SHP77 treated with DMSO at 0.1 percent for 48 hours (cell line): ENCODE results near the gene MCF2L.

Experiments used
- DNase-seq: peaks from one replicate; lab custom pipeline; 2025; lab: John Stamatoyannopoulos, UW

The MCF2L gene

DNA sequence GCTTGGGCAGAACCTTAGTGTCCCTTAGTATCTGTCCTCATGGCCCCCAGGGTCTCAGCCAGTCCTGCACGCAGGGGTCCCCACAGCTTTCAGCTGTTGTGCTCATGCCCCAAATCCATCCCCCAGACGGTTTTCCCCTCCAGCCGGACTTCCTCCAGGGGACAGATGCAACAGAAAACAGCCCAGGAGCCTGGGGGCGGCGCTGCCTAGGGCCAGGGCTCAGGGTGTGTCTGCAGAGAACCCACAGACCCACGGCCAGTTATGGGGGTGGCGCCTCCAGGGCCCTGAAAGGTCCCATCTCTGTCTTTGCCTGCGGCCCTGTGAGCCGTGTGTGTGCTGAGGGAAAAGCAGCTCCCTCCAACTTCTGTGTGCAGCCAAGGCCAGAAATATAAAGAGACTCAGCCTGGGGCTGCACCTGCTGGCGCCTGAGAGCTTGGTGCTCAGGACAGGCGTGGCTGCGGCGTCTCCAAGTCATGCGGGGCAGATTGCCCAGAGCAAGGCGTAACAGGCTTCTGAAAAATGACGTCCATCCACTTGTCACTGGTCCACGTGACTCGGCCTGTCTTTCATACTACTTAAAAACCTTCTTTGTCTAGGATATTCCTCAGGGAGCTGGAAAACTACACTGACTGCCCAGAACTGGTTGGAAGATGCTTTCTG, 114.5 kb downstream of the MCF2L start:
- no peak for DNase-seq

DNA sequence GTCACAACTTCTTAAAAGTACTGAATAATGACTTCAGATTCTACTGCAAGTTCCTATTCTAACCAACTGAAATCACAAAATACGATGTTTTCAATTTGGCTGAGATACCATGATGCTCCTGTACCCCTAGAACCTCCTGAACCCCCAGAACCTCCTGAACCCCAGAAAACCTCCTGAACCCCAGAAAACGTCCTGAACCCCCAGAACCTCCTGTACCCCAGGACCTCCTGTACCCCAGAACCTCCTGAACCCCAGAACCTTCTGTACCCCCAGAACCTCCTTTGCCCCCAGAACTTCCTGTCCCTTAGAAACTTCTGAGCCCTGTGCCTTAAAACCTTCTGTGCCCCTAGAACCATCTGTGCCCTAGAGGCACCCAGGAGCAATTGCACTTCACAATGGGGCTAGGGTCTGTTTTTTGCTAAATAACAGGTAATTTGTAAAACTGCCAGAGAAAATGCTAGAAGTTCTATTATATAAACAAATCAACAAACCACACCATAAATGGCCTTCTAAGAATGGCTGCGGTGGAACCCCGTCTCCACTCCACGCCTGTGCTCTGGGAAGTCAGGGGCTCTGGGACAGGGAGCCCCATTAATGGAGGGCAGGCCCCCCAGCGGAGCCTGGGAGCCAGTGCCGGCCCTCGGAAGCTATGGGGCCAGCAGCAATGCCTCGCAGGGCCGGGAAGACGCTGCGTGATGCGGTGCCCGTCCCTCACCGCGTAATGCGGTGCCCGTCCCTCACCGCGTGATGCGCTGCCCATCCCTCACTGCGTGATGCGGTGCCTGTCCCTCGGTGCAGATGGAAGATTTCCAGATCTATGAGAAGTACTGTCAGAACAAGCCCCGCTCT, 115.3 kb downstream of the MCF2L start:
- DNase-seq = no peak

DNA sequence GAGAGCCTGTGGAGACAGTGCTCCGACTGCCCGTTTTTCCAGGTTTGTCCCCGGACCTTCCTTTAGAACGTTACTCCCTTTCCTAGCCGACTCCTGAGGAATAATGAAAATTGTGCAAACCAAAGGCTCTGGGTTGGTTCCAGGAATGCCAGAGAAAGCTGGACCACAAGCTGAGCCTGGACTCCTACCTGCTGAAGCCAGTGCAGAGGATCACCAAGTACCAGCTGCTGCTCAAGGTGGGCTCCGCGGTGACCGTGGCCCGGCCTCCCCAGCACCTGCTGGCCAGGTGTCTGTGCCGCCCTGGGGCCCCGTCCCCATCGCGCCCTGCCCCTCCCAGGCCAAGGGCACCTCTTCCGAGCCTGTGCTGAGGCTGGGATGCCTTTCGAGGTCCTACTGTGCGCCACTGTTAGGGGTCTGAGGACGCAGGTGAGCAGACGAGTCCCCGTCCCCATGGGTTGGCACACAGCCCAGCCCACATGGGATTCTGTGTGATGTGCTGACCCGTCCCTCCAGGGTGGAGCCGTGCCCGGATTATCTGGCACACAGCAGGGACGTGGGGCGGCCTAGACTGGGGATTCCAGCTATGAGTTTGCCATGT, 116.0 kb downstream of the MCF2L start:
- no peak for DNase-seq

DNA sequence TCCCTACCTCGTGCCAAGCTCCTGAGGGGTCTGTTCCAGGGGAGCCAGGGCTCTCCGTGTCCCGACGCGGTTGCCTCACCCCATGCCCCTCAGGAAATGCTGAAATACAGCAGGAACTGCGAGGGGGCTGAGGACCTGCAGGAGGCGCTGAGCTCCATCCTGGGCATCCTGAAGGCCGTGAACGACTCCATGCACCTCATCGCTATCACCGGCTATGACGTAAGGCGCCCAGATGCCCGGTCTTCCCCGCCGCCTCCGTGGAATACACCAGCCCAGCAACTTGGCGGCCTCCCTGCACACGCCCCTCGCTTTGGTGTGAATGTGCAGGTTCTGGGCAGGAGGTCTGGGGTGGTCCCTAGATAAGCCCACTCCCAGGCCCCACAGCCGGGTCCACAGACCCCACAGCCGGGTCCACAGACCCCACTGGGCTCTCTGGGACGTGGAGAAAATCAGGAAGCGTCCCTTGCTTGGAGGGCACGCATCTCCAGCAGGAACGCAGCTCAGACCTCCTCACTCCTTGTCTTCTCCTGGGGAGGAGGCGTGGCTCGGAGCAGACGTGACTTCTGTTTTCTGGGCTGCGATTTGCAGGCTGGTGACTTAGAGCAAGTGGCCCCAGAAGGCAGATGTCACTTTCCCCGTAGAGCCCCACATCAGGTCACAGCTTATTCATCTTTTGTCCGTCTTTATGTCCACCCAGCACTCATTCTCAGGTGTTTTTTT, 117.2 kb downstream of the MCF2L start:
- no peak for DNase-seq

DNA sequence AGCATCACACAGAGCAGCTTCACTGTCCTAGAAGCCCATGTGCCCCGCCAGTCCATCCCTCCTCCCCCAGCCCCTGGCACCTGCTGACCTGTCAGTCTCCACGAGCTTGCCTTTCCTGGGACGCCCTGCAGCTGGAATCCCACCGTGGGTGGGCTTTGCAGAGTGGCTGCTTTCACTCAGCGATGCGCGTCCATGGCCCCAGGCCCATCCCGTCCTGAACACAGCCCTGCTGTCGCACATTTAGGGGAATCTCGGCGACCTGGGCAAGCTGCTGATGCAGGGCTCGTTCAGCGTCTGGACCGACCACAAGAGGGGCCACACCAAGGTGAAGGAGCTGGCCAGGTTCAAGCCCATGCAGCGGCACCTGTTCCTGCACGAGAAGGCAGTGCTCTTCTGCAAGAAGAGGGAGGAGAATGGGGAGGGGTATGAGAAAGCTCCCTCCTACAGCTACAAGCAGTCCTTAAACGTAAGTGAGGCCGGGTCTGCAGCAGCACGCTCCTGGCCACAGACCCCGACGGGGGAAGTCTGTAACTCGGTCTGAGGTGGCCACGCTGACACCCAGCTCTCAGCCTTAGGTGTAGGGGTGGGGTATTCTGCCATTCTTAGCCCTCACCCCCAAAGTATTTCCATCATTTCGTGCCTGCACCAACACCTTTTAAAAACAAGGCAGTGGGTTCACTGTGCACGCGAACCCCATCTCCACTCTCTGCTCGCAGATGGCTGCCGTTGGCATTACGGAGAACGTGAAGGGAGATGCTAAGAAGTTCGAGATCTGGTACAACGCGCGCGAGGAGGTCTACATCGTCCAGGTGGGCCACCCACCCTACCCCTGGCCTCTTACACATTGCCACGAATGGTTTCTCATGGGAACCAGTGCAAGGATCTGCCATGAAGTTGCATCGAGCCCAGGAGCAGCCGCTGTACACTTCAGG, 118.2 kb downstream of the MCF2L start:
- no peak for DNase-seq

DNA sequence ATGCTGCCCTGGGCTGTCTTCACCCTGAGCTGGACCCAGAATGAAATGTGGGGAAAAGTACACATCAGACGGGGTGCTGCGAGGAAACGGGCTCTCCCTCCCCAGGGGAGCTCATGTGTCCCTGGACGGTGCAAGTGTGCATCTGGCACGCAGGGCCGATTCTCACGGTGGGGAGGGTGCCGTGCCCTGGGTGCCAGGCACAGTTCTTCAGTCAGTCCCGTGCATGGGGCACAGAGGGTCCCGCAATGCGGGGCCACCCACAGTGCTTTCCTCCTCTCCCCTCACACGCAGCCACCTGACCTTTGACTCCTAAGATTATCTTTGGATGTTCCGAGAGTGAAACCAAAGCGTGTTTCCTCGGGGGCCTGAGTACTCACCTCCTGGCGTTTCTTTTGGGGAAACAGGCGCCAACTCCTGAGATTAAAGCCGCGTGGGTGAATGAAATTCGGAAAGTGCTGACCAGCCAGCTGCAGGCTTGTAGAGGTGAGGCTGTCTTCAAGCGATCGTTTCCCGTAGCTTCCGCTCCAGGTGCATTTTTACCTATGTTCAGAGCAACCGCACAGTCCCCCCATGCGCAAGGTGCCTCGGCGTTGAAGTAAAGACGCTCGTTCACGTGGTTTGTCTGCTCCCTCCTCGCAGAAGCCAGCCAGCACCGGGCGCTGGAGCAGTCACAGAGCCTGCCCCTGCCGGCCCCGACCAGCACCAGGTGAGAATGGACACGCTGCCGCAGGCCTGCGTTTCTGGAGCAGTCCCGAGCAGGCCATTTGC, 119.1 kb downstream of the MCF2L start:
- no peak for DNase-seq

DNA sequence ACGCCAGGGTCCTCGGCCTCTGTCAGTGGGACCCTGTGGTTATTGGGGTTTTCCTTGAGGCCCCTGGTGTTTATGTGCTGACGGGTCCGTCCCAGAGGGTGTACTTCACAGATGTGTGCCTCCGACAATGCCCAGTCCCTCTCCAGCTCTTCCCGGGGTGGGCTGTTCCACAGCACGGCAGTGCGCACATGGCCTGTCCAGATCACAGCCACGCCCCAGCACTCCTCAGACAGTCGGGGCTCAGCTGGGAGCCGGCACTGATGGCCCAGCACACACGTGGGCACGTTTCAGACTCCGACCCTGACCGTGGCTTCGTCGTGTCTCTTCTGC, 119.6 kb downstream of the MCF2L start:
- no peak for DNase-seq

DNA sequence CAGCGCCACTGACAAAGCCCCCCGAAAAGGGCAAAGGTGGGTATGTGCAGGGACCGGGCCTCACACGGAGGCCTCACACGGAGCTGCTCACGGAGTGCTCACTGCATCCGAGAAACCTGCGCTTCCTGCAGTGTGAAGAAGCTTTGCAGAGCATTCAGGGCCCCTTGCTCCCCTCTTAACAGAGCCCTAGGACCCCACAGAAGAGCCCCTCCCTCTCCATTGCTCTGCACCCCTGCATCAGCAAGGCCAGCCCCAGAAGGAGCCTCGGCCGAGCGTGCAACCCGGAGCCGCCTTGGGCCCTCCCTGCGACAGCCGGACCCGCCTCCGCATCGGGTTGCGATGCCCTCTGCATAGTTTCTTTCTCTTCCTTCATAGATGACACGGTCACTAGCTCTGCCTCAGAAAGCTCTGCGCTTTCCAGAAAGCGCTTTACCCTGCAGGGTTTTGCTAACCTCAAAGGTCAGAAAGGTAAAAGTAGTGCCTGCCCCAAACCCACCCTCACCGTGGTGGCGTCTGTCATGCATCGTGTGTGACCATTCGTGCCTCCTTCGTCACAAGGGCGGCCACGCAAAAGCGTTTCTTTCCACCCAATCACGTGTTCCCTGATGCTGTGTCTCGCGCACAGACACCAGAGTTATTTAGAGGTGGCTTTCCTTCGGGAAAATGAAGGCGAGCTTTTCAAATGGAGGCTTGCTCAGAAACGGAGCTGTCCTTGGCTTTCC, 120.8 kb downstream of the MCF2L start:
- no peak for DNase-seq

DNA sequence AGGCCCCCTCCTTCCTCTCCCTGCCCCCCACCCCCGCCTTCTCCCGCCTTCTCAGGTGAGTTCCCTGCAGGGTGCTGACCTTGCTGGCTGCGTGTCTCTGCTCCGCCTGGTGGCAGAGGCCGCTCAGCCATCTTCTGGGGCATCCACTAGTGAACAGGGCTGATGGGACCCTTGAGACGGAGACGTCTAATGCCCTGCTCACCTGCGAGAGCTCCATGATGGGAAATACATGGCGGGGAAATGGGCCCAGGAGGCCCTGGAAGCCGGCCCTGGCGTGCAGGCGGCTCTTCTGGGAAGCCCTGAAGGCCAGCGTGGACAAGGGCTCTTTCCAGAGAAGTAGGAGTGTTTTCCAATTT, 121.4 kb downstream of the MCF2L start:
- DNase-seq = no peak

DNA sequence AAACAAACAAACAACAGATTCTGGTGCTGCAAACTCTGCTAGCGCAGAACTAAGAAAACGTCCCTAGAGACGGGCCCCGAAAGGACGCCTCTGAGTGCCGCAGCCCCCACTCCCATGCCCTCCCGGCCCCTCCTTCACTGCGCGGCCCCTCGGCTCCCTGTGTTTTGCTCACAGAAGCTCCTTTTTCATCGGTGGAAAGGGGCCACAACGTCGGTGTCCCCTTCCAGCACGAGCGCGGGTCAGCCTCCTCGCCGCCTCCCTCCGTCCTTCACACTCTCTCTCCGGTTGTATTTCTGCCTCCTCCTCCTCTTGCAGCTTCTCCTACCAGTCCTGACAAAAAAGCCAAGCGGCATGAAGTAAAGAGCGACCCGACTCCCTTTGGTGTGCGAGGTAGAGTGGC, 121.8 kb downstream of the MCF2L start:
- DNase-seq = no peak

DNA sequence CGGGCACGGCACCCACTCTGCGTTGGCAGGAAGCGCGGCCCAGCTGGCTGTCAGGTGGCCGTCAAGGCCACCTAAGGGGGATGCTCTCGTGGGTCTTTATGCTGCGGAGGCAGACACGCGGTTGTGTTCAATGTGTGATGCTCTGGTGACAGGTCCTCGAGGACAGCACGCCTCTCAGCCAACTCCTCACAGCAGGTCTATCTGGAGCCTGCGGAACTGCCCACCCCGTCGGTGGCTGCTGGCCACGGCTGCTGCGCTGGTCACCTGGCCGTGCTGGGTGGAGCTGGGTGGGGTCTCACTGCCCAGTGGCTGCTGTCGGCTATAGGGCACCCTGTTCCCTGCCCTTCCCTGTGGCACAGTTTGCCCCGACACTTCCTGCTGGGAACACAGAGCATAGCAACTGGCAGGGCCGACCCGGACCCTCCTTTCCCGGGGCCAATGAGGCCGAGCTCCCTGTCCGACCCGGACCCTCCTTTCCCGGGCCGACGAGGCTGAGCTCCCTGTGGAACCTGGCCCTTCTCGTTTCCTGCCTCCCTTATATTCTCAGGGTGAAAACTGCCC, 122.3 kb downstream of the MCF2L start:
- DNase-seq = no peak

DNA sequence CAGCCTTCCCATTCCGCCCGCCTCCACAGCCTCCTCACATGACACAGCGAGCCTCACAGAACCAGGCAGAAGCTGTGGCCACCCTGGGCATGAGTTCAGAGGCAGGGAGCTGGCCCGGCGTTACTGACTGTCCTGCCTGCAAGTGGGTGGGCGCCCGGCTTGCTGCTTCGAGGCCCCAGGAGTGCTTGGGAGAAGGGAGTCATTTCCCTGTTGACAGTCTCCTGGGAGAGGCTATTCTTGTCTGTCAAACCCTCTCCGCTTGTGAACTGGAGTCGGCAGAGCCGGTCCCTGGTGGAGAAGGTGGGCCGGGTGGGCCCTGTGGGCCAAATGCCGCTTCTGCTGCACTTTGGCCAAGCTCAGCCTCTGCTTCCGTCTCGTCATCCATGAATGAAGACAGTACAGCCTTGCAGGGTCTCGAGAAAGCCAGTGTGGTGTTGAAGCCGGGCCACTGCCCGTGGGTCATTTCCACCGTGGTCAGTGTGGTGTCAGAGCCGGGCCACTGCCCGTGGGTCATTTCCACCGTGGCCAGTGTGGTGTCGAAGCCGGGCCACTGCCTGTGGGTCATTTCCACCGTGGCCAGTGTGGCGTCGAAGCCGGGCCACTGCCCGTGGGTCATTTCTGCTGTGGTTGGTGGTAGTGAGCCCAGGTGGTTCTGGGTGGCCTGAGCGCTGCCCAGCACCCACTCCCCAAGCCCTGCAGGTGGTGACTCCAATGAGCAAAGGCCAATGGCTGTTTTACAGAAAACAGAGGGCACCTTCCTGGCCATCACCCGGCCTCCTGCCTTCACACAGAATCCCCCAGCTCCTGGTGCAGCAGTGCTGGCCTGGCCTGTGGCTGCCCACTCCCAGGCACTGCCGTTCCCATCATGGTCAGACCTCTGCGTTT, 123.1 kb downstream of the MCF2L start:
- DNase-seq = no peak

DNA sequence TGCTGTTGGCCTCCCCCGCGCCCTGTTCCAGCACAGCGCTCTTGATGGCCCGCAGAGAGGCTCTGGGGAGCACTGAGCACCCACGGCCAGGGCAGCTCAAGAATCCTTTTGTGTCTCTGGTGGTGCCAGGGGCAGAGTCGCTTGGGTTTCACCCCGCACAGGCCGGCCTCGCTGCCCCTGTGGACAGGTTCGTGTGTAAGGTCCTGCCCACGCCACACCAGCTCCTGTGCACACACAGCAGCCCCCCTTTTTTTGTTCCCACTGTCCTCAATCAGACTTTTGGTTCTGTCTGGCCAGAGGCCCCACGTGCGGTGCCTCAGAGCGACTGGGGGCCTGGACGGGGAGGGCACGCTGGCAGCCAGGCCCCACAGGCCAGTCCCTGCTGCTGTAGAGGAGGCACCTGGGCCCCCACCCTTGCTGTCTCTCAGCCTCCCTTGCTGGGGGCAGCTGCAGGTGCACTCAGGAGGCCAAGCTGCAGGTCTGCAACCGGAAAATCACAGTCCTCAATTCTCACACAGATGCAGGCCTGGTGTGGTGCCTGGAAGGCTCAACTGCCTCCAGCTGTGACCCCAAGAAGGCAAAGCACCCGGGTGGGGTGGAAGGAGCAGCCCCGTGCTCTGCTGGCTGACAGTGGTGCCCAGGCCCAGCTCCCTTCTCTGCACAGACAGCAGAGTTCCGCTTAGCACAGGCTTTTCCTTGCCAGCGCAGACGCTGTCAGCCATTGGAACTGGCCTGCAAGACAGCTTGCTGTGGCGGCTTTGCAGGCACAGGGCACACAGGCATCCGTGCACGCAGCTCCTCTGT, 124.0 kb downstream of the MCF2L start:
- no peak for DNase-seq

DNA sequence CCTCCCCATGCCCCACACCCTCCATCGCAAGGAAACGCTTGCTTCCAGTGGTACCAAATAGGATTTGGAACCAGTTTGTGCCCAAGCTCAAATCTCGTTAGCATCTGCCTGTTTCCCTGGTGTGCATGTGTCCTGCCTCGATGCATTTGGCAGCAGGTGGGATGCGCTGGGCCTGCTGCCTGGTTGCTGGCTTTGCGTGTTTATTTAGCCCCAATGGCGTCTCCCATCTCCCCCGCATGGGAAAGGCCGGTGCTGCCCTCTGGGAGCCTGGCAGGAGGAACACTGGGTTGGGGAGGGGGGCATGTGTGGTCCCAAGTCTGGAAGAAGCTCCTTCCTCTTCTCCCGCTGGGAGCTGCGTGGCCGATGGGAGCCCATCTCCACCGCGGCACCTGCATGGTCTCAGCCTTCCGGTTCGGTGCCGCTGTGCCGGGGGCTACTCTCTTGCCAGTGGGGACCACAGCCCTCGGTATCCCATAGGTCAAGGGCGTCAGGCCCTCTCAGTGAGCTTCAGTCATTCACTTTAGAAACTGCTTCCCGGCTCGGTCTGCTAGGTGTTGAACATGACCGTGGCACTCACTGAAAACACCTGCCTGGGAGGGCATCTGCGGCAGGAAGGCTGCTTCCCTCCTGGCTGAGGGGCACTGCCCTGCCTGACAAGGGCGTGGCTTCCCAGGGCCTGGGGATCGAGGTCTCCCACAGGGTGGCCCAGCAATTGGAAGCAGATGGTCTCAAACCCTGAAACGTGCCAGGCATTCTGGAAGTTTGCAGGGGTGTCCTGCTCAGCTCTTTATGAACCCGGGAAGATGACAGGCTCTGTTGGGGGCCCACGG, 124.8 kb downstream of the MCF2L start:
- DNase-seq = no peak

DNA sequence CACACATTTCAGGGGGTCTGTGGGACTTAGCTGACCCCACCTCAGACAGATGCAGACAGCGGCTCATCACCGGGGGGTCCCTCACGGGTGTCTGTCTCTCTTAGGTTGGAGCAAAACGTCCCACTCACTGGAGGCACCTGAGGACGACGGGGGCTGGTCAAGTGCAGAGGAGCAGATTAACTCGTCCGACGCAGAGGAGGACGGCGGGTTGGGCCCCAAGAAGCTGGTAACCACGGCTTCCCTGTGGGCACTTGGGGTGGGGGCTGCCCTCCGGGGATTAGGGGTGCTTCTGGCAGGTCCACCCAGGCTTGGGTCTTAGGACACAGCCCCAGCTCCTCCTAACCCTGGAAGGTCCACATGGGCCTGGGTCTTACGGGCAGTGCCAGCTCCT, 125.4 kb downstream of the MCF2L start:
- DNase-seq = no peak

DNA sequence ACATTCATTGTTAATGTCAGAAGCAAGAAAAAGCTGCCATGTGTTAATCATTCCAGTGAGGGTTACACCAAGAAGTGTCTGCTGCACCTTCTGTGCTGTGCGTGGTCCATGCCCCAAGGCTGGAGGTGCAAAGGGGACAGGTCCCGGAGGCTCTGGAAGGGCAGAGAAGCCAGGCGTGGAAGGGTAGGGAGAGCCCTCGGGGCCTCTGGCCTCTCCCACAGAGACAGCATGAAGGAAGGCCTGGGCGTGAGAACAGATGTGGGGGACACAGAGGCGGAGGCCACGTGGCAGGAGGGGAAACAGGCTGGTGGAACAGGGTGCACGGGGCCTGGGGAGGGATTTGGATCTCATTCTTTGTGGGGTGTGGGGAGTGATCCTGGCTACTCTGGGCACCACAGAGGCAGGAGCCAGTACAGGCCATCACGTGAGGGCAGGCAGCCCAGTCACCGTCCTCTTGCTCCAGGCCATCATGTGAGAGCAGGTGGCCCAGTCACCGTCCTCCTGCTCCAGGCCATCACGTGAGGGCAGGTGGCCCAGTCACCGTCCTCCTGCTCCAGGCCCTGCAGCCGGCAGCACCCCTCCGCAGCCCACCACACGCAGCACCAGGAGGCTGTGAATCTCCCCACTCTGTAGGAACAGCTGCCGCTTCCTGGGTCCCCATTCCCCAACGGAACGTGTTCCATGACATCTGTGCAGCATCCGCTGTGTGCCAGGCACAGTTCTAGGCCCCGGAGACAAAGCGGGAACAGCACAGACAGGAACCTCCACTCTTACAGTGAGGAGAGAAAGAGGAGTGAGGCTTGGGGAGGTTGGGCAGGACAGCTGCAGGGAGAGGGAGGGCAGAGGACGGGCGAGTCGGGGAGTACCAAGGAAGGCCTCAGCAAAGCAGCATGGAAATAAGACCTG, 126.4 kb downstream of the MCF2L start:
- no peak for DNase-seq
